Right lobe of liver (tissue), 4 donors: Measurements from ENCODE around the gene MYO7B.

Source experiments
- POLR2A ChIP-seq: fragments of 450-650 bp; IDR thresholded peaks from one replicate; pipeline ENCODE4 v1.6.1; 2017; ENCODE audit warnings: antibody characterized with exemption, mild to moderate bottlenecking
- TF ChIP-seq, protein P1 (sequence below), 4 donors: fragments of 200-600 bp in 3 of 4; fragments of 450-650 bp in 1 of 4; IDR thresholded peaks; one replicate each; pipeline versions ENCODE4 v1.5.1 to v1.8.0; 2016 to 2022; ENCODE audit warnings: antibody characterized with exemption in 4 of 4, mild to moderate bottlenecking in 2 of 4
- donor health status: DM: no; HTN: no; CAD: no.
- donor health status: DM: no; HTN: no; CAD: no.
- donor health status: DM: no; HTN: yes; CAD: no.

DNA sequence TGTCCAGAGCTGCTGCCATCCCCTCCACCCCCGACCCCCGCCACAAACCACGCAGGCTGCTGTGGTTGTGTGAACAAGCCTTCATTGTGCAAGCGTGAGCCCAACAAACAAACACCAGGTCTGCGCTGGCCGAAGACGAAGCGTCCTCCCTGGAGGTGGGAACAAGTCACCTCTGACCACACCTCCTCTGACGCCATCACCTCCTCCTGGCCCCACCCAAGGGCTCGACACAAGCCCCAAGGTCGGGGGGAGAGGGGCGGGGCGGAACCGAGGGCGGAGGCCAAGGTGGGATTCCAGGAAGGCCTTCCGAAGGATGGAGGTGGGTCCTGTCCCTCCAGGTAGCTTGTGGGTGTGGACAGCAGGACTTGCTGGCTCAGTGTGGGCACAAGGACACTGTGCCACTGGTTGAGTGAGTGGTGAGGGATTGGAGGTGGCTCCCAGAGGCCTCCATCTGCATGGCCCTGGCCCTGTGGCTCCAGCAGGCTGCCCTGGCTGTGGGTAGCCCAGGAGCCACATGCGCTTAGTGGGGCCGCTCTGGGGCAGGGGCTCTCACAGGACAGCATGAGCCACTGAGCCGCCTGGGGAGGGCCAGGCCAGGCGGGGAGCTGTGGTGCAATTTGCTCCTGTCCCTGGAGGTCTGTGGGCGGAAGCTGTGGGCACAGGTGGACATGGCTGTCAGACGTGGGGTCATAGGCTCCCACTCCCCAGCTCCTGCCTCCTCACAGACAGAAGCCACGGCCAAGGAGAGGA is 103.1 kb downstream of the MYO7B start:
- TF ChIP-seq POLR2A = no peak
- TF ChIP-seq, protein P1, sequence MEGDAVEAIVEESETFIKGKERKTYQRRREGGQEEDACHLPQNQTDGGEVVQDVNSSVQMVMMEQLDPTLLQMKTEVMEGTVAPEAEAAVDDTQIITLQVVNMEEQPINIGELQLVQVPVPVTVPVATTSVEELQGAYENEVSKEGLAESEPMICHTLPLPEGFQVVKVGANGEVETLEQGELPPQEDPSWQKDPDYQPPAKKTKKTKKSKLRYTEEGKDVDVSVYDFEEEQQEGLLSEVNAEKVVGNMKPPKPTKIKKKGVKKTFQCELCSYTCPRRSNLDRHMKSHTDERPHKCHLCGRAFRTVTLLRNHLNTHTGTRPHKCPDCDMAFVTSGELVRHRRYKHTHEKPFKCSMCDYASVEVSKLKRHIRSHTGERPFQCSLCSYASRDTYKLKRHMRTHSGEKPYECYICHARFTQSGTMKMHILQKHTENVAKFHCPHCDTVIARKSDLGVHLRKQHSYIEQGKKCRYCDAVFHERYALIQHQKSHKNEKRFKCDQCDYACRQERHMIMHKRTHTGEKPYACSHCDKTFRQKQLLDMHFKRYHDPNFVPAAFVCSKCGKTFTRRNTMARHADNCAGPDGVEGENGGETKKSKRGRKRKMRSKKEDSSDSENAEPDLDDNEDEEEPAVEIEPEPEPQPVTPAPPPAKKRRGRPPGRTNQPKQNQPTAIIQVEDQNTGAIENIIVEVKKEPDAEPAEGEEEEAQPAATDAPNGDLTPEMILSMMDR (IDR thresholded peaks at IDR 0.05) = no peak
